Measurements from ENCODE around the gene TM7SF2.

GRCh38 chr11:65127473-65128181 is 16.0 kb downstream of the TM7SF2 start:
- TF ChIP-seq CTCF (conservative IDR thresholded peaks at IDR 0.05; ENCODE audit: low read length), result no peak
- TF ChIP-seq EZH2phosphoT487 (IDR thresholded peaks at IDR 0.05; ENCODE audit: borderline replicate concordance), result no peak
